GM03348 (cell line): ENCODE data around the gene ZNF467.

ENCODE experiments used
- DNase-seq: peaks from one replicate; pipeline ENCODE4 v3.0.0; 2012; ENCODE audit warnings: low spot score

ZNF467 gene

DNA sequence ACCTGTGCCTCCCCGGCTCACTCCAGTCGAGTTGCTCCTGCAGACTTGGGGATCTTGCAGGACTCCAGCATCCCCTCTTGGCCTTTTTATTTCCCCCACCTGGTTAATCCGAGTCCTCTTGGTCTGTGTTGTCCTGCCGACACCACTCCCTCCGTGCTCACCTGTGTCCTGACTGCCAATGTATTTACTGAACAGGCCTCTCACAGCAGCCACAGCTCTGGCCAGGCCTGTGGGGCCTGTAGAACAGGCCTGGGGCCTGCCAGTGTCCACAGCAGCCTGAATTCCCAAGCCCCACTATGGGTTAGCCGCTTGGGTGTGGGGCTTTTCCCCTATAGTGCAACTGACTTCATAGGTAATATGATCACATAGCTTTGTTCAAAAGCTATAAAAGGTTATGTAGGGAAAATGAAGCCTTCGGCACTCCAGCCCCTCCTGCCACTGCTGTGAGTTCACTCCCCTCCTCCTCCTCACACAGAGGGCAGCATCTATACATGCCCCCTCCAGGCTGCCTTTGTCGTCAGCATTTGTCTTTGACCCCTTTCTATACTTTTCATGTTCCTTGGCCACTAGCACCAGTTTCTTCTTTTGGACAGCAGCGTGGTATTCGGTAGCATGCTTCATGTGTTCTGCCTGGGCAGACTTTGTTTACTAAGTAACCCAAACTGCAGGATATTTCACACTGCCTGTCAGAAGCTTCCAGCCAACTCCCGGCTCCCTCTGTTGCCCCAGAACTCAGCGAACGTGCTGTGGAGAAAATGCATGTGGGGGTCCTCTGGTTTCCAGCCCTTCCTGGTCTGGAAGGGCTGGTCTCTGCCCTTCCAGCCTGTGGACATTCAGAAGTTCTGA, 46.1 kb downstream of the ZNF467 start:
- no peak for DNase-seq

DNA sequence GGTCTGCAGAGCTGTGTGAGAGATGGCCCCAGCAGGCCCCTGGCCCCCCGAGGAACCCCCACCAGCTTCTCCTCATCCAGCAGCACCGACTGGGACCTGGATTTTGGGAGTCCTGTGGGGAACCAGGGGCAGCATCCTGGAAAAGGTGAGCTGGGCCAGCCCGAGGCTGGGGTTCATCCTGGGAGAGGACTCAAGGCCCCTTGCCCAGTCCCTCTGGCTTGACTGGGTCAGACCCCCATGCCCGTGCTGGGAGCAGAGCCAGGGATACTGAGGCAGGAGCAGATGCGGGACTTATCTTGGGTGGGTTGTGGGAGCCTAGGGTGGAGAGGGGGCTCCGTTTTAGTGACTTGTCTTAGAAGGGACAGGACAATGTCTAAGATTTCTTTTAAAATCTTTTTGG, 47.5 kb downstream of the ZNF467 start:
- DNase-seq = no peak

DNA sequence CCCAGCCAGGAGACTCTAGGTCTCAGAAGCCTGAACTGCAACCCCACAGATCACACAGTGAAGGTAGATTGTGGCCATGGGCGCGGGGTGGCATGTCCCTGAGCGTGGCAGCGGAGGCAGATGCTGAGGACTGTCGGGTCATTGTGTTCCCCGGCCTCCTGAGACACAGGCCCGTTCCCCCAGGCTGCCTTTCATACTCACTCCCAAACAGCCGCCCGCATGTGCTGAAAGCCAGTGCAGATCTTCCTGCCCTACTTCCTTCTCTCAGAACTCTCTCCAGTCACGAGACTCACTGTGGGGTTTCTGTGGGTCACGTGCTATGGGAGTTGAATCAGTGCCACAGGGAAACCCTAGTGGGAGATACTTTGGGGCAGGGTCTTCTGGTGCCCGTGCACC, 48.0 kb downstream of the ZNF467 start:
- no peak for DNase-seq

DNA sequence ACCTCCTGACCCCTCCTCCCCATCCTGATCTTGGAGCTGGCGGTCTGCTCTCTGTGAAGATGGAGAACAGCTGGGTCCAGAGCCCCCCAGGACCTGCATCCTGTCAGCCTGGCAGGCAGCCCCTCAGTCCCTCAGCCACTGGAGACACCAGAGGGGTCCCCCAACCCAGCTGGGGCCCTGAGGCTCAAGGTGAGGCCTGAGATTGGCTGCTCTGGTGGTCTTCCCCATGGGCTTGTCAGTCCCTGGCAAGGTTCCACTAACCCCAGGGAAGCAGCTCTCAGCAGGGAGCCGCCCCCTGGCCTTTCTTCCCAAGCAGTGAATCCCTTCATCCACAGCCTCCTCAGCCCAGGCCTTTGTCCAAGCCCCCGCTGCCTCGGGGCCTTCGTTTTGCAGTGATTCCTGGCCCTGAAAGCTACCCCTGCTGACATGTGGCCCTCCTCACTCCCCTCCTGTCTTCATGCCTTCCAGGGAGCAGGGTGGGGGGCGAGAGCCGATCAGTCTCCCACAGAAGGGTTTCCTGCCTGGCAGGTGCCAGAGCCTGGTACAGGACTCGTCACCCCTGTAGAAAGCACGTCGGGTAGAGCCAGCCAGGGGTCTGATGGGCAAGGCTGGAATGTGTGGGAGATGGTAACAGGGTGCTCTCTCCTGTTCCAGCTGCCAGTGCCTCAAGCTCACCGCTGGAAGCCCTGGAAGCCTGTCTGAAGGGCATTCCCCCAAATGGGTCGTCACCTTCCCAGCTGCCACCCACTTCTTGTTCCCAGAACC, 48.5 kb downstream of the ZNF467 start:
- DNase-seq = no peak

DNA sequence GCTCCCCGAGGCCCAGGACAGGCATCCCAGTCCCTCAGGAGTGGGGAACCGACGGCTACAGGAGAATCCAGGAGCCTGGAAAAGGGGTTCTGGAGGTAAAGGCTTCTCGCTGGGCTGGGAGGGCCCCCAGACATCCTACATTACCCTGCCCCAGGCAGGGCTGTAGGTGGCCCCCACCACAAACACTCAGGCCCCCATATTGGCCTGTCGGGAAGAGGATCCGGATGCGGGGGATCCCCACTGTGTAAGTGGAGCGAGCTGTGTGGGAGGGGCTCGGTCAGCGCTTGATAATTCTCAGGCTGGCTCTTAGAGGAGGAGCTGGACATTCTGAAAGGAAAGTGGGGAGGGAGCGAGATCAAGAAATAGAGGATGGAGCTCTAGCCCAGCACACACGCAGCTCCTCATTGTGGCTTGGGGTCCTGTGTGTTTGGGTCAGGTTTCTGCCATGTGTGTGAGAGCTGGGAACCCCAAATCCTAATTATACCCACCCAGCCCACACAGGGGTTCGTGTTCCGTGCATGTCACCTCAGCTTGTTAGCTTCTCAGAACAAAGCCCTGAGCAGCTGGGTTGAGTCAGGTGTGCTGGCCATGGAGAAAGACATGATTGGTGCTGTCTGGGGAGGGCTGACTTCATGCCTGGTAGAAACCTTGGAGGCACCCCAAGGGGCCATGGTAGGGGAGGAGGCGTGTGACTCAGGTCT, 49.4 kb downstream of the ZNF467 start:
- DNase-seq = no peak

DNA sequence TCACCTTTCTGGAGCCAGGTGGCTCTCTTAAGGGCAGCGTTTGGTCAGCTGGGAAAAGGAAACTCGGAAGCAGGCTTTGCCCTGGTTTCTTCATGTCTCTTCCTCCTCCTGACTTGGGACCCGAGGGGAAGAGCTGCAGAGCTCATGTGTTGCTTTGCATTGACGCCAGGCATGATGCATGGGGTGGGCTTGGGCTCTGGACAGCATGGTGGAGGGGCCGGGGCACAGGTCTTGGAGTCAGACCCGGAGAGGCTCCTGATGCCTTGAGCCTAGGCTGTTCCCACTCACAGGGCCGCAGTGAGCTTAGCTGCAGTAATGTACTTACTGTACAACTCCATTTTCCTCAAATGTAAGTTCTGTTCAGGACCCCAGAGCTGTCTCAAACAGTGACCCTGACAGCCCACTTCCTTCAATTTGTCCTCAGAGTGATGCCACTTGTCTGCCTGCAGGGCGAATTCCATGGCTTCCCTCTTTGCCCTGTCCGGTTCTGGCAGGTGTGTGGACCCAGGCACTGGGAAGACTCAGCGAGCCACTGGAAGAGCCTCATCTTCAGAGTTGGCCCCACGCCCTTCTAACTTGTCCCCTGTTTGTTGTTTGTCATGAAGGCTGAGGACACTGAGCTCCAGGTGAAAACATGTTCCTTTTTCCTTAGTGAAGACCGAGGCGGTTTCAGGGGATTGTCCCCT, 50.2 kb downstream of the ZNF467 start:
- DNase-seq = no peak

DNA sequence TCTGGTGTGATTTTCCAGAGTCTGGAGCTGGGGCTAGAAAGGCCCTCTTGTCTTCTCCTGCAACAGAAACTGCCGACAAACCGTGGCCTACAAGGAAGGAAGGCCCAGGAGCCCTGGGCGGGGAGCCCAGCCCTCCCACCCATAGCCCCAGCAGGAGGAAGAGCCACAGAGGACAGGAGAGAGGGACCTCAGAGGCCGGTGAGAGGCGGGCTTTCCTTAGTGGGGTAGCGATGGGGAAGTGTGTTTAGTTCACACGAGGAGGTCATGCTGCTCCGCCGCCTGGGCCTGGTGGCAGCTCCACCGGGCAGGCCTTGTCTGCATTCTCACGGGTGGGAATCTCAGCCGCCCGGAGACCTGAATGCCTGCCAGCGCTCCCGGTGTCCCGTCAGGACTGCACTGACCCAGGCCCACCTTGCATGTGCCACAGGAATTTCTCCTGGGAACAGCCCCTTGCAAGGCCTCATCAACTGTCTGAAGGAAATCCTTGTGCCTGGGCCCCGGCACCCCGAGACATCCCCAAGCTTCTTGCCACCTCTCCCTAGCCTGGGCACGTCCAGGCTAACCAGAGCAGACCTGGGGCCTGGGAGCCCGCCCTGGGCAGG, 50.9 kb downstream of the ZNF467 start:
- DNase-seq = no peak

DNA sequence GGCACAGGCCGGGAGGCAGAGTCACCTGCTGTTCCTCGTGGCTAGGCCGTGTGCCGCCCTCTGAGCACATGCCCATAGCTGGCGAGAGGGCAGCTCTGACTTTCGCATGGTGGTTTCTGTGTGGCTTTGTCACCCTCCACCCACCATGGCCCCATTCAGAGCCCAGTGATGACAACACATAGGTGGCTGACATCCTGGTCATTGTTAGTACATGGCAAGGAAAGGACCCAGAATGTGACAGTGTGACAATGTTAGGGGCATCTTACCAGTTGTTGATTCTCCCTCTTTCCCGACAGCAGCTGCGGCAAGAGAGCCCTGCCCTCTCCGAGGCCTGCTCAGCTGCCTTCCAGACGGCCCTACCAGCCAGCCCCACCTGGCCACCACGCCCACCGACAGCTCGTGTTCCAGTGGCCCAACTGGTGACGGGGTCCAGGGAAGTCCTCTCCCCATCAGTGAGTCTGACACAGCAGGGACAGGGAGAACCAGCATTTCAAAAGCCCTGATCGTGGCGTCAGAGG, 52.2 kb downstream of the ZNF467 start:
- no peak for DNase-seq

DNA sequence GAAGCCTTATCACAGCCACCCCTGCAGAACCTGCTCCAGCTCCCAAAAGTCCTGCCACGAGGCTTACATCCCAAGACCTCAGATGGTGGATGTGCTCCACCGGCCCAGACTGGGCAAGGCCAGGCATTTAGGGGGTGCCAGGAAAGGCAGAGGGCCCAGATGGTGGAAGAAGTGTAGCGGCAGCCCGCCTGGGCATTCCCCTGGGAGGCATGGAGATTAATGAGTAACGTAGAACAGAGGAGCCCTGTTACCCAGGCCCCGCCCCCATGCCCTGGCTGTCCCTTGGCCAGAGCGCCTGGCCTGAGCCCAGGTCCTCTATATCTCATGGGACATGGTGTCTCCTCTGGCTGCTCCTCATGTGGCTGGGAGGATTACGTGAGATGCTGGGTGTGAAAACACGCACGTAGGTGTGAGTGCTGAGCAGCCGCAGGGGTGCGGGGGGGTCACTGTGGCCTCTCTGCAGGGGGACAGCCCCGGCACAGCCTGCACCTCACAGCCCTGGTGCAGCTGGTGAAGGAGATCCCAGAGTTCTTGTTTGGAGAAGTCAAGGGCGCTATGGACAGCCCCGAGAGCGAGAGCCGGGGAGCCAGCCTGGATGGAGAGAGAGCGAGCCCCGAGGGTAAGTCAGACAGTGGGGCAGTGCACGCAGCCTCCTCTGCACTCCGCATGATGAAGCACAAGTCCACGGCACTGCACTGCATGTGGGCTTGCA, 52.9 kb downstream of the ZNF467 start:
- DNase-seq = no peak

DNA sequence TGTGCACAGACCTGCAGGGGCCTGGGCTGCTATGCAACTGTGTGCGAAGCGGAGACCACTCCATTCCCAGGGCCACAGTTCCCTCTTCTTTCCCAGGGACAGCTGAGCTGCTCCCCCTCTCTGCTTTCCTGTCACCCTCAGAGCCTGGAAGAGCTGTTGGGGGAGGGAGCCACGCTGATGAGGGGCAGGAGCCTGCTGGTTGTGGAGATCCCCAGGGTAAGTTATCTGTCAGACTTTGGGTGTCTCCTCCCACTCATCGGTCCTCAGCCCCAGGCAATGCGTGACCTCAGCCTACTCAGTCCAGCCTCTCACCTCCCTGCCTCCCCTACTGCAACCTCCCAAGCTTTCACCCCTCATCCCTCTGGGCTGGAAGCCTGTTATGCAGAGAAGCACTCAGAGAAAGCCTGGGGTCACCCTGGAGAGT, 53.5 kb downstream of the ZNF467 start:
- no peak for DNase-seq

DNA sequence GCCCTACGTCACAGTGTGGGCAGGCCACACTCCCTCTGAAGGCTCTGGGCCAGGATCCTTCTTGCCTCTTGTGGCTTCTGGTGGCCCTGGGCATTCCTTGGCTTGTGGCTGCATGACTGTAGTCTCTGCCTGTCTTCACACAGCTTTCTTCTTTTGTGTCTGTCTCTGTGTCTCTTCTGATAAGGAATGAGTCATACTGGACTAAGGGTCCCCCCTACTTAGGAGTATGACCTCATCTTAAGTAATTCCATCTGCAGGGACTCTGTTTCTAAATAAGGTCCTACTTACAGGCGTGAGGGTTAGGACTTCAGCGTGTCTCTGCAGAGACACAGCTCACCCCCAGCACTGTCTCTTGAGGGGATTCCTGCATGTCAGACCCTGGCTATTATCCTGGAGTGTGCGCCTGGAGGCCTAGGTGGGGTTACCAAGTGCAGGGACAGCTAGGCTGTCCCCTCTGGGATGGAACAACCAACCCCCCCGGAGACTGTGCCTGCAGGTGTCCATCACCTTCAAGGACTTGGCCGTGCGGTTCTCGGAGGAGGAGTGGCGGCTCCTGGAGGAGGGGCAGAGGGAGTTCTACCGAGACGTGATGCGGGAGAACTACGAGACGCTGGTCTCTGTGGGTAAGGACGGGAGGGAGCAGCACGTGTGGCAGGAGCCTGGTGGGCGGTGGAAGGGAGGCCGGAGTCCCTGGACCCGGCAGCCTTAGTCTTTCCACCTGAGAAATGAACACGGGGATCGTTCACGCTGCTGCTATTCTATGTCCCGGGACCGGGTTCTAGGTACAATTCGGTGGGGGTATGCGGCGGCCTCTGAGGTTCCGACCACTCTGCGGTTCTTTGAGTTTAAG, 54.1 kb downstream of the ZNF467 start:
- DNase-seq = no peak

DNA sequence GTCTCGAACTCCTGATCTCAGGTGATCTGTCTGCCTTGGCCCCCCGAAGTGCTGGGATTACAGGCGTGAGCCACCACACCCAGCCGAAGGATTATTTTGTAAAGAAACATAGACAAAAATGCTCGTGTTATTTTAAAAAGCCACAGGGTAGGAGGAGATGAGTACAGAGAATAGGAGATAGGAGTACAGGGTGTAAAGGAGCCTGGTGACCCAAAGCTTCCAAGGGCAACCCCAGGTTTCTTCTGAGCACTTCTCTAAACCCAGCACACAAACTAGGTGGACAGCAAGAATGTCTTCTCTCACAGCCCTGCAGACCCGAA, 54.7 kb downstream of the ZNF467 start:
- no peak for DNase-seq

DNA sequence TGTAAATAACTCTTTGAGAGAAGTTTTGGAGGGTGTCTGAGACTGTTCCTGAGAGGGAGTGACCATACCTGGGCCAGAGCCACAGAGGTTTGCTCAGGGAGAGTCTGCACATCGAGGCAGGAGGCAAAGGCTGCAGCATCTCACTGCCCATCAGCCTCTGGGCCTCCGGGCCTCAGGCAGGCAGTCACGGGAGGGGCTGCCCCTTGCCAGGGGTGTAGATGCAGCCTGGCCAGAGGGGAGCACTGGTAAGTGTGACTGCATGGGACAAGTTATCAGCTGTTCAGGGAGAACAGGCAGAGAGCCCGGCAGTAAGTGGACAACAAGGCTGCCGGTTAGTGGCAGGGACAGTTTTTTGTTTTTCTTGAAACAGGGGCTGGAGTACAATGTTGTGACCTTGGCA, 55.9 kb downstream of the ZNF467 start:
- no peak for DNase-seq

DNA sequence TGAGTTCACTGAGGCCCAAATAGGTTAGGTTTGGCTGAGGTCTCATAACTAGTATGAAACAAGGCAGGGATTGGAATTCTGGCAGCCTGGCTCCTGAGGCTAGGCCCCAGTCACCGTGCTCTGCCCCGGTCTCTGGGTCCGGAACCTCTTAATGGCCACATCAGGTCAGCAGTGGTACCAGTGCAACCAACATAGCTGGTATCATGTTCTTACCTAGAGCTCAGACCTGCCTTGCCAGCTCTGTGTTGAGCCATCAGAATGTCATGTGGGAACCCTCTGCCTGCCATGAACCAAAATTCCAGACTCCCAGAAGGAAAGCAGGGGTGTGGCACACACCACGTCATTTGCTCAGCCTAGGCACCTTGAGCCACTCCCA, 56.5 kb downstream of the ZNF467 start:
- no peak for DNase-seq

DNA sequence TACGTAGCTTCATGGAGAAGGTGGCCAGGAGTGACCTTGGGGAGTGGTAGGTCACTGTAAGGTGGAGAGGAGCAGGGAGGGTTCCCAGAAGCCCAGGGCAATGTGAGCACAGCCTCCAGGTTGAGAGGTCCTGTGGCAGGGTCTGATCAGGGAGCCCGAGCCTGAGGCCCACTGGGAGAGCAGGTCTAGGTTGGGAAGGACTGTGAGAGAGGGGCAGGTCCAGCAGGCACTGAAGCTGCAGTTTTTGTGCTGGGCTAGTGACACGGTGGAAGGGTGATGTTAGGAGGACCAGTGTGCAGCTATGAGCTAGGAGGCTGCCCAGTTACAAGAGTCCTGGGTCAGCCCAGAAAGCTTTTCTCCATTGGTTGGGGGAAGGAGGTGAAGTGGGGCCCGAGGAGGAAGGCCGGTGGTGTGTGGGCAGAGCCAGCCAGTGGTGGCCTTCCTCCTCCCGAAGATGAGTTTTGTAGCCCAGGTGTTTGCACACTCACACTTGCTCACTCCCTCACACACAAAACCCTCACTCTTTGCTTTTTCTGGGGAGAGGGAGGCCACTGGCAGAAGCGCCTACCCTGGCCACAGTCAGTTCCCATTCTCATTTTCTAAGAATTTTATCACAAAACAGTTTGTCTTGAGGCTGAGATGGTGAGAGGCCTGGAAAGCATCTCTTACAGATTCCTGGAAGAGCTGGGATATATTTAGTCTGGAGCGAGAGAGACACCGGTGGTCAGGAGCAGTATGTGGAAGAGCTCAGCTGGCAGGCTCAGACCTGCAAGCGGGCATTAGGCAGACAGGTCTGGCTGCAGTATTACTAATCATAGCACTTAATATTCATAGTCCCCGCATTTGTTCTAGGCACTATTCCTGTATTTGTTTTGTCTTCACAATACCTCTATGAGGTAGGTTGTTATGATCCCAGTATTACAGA, 57.1 kb downstream of the ZNF467 start:
- no peak for DNase-seq

DNA sequence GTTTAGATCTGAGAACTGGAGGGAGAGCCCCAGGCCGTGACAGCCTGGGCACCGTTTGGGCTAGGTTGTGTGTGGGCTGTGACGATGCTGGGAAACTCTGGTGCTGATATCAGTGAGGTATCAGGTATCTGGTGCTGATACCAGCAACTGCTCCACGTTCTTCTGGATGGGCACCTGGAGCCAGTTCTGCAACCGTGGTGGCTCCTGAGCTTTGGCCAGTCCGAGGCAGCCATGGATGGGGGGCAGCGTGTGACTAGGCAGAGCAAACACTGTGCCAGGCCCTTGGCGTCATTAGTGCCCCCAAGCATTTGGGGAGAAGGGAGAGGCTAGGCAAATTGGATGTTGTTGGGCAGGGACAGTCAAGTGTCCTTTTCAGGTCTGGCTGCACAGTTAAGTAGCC, 57.9 kb downstream of the ZNF467 start:
- DNase-seq = no peak

DNA sequence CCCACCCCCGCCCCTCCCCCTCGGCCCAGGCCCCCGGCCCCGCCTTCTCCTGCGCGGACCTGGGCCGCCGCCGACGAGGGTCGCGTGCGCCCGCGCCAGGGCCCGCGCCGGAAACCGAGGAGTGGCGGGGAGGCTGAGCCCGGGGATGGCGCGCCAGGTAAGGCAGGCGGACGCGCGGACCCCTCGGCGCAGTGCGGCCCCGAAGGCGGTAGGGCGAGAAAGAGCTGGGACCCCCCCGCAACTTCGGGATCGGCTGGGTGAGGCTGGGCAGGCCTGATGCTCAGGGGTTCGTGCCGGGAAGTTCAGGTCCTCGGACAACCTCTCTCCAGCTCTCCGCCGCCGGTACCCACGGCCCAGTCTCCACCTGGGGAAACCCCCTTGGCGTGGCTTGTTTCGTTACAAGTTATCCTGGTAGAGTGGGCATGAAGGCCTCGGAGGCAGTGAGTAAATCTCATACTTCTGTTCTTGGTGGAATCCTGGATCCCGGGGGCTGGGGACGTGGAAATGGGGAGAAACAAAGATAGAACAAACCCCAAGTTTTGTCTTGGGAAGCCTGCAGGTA, 58.4 kb downstream of the ZNF467 start:
- no peak for DNase-seq
